NT2/D1 (cell line): ENCODE data around the gene ODAD2.

ENCODE experiments used
- SUZ12 ChIP-seq: IDR thresholded peaks from 2 replicates; pipeline ENCODE4 v1.6.1; 2011; ENCODE audit not compliant: insufficient read length, insufficient read depth; ENCODE audit errors: extremely low read depth
- YY1 ChIP-seq: IDR thresholded peaks from 2 replicates; pipeline ENCODE4 v1.6.1; 2011; ENCODE audit not compliant: insufficient read length, insufficient read depth
- ZNF274 ChIP-seq: IDR thresholded peaks from 2 replicates; pipeline ENCODE4 v1.6.1; 2011; ENCODE audit warnings: mild to moderate bottlenecking, low read depth, low read length

DNA sequence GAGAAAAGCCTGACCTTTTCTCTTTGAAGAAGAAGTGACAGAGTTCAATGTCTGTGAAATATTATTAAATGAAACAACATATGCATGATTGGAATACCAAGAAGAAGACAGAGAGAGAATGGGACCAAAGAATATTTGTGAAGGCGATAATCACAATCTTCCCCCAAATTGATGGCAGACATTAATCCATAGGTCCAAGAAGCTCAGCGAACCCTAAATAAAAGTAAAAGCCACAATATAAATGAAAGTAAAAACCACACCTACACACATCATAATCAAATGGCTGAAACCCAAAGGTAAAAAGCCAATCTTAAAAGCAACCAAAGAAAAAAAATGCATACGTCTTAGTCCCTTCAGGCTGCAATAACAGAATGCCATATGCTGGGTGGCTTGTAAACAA, 84.0 kb downstream of the ODAD2 start:
- no peak for TF ChIP-seq YY1
- TF ChIP-seq SUZ12: no peak
- no peak for TF ChIP-seq ZNF274
